Kidney glomerular epithelial cell (primary cell): ENCODE data around the gene MUC4.
"Not testable (repeated sequence)": the region's sequence is repeated elsewhere in the genome, so short reads cannot be mapped to it uniquely, and the experiment has no call there.

Source experiments
- DNase-seq: peaks from one replicate; lab custom pipeline; 2025; lab: John Stamatoyannopoulos, UW

Gene MUC4

DNA sequence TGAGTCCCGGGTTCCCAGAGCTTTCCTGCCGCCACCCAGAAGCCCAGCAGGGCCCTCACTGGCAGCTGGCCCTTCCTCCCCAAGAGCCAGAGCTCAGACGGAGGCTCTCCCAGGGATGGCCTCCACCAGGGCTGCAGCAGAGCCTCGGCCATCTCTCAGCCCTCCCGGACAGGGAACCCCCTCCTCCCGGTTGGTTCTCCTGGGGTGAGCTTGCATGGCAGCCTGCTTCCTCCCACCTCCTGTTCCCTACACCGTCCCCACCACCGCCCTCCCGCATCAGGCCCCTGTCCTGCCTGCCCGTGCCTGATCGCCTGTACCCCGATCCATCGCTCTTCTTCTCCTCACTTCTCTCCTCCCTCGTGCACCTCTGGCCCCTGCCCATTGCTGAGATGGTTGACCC is 24.1 kb upstream of the MUC4 start:
- DNase-seq: no peak

- no peak for DNase-seq
These were observed 23.2 kb upstream of the MUC4 start for GRCh38 chr3:195834675-195835583.

DNA sequence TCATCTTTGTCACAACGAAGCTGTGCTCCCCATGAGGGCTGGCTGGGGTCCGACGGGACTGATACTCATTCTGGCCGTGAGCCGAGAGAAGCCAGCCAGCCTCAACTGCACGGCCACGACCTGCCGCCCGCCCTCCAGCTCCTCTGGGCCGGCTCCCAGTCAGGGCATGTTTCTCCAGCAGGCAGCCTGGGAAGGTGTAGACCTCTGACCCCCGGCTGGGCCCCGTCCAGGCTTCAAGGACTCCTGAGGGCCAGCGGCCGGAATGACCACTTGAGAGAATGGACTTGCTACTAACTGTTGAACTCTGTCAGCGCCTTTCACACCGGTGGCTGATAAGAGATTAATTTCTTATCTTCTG is 18.1 kb upstream of the MUC4 start:
- DNase-seq: no peak

DNA sequence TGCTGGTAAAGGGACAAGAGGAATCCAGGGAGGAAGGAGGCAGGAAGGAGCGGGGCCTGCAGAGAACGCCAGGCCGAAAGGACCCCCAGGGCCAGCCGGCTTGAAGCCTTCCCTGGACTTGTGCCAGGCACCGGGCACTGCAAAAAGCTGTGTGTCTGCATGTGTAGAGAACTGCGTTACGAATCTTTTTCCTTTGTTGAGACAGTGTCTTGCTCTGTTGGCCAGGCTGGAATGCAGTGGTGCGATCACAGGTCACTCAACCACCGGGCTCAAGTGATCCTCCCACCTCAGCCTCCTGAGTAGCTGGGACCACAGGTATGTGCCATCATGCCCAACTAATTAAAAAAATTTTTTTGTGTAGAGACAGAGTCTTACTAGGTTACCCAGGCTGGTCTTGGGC is 17.0 kb upstream of the MUC4 start:
- no peak for DNase-seq

DNA sequence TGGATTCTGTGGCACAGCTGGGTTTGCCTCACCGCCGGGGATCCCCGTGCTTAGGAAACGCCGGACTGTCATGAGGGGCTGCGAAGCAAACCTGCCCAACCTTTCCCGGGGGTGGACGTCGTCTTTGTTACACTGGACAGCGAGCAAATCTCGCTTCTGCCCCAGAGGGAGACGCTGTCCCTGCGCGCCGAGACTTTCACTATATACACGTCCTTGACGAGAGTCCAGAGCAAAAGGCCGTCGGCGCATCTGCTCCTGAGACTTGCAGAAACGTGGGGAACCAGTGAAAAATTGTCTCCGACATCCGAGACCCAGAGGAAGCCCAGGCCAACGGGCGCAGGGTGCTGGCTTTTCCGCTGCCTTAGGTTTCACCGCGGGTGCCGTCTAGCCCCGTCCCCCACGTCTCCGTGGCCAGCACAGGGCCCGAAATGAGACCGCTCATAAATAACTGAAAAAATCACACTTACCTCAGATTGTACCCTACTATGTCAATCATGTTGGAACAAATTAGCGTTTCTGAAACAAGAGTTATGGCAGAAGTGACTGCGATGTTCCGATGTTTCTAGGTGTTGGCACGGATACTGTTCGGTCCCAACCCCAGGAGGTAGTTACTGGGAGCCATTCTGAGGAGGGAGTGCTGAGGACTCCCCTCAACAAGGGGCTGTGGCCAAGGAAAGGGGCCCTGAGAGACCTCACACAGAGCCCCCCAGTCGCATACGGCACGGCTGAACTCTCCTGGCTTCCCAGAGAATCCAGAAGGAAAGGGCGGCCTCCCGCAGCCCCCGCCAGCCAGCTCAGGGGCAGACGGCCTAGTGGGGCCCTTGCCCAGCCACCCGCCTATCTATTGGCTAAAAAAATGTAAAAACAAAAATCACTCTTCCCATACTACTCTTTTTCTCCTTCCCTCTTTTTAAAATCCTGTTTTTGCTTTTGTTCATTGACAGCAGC is 14.4 kb upstream of the MUC4 start:
- no peak for DNase-seq

GRCh38 chr3:195825191-195825588 is 13.5 kb upstream of the MUC4 start:
- DNase-seq: no peak

- DNase-seq: not testable (repeated sequence)
These were observed 12.9 kb upstream of the MUC4 start for GRCh38 chr3:195824425-195825190.

DNA sequence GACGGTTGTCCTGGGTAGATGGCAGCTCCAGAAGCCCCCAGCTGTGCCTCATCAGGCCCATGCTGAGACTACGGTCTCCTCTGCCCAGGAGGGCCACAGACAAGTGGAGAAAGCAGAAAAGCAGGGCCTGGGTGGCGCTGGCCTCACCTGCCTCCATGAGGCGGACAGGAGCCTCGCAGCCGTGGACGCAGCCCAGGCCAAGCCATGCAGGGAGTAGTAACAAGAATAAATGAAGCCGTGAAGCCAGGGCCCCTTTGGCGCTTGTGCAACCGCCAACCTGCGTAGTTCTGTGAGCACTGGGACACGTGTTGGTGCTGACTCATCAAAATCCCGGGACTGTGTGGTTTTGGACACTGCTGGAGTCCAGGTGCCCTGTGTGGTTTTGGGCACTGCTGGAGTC is 12.3 kb upstream of the MUC4 start:
- DNase-seq: no peak

DNA sequence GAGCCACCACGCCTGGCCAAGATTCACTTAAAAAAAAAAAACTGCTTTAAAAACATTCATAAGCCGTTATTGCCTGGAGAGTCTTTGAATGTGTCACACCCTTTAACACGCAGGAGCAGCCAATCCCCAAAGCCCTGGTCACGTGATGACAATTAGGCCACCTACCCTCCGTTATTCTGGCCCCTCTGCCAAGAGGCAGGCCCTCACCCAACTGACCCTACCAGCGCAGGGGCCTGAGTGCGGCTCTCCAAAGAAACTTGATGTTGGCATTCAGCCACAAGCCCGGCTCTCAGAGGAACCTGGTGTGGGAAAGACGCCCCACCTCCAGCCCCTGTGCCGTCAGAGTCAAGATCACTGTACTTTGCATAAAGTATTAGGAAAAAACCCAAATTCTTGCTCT is 11.6 kb upstream of the MUC4 start:
- DNase-seq: no peak

GRCh38 chr3:195822131-195822696 is 10.5 kb upstream of the MUC4 start:
- DNase-seq: no peak

- DNase-seq: no peak
These were observed 9.8 kb upstream of the MUC4 start for GRCh38 chr3:195821403-195822130.

DNA sequence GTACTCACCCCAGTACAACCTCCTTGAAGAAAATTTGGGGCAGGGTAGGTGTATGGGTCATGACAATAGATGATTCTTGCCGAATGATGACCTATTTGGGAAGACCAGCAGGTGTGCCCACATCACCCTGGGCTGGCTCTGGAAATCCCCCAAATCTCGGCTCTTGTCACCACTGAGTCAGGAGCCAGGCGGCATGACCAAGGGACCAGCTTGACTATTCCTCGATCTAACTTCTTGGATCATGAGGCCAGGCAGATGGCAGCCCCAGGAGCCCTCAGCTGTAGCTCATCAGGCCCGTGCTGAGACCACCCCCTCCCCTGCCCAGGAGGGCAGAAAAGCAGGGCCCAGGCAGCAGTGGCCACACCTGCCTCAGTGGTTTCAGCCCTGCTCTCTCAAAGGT is 9.2 kb upstream of the MUC4 start:
- no peak for DNase-seq

GRCh38 chr3:195820186-195820585 is 8.5 kb upstream of the MUC4 start:
- DNase-seq: no peak

GRCh38 chr3:195818301-195818700 is 6.6 kb upstream of the MUC4 start:
- DNase-seq: no peak

DNA sequence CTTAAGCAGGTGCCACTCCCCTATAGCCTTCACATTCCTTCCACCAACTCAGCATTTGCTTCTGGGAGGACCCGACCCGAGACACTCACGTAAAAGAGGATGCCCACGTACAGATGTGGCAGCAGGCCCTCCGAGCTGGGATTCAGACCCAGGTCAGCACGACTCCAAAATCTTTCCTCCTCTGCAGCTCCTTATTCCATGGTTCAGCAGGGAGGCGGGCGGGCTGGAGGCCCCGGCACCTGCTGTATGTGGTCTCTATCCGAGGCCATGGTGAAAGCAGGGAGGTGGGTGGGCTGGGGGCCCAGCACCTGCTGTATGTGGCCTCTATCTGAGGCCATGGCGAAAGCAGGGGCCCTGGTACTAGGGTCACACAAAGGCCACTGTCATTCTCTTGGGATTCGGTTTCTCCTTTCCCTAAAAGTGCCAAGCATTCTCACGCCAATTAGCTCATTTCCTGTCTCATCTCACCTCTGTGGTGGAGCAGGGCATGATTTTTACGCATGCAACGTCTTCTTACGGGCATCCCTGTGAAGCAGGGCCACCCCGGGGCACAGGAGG is 5.9 kb upstream of the MUC4 start:
- no peak for DNase-seq

DNA sequence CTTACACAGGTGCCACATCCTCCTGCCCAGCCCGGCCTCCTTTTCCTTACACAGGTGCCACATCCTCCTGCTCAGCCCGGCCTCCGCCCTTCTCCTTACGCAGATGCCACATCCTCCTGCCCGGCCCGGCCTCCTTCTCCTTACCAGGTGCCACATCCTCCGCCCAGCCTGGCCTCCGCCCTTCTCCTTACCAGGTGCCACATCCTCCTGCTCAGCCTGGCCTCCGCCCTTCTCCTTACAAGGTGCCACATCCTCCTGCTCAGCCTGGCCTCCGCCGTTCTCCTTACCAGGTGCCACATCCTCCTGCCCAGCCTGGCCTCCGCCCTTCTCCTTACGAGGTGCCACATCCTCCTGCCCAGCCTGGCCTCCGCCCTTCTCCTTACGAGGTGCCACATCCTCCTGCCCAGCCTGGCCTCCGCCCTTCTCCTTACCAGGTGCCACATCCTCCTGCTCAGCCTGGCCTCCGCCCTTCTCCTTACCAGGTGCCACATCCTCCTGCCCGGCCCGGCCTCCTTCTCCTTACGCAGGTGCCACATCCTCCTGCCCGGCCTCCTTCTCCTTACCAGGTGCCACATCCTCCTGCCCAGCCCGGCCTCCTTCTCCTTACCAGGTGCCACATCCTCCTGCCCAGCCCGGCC is 4.7 kb upstream of the MUC4 start:
- DNase-seq: not testable (repeated sequence)

GRCh38 chr3:195815169-195815771 is 3.5 kb upstream of the MUC4 start:
- DNase-seq: no peak

GRCh38 chr3:195813916-195814640 is 2.3 kb upstream of the MUC4 start:
- no peak for DNase-seq

DNA sequence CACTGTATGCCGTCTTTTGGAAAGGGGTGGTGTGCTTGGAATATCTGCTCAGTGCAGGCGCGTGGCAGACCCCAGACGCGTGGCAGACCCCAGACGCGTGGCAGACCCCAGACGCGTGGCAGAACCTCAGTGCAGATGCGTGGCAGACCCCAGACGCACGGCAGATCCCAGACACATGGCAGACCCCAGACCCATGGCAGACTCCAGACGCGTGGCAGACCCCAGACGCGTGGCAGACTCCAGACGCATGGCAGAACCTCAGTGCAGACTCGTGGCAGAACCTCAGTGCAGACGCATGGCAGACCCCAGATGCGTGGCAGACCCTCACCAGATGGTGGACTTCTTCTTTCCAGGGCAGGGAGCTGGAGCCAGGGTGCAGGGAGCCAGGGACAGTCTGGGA is 637 bp upstream of the MUC4 start:
- DNase-seq: no peak
